ENCODE results near the gene RAB41. TPM values are rescaled to one million over a fixed set of nuclear protein-coding genes. Genes with fewer than 3 reads are reported as not detected.

The RAB41 gene
- total RNA-seq, 1 experiment from 2014 or later, result not detected

DNA sequence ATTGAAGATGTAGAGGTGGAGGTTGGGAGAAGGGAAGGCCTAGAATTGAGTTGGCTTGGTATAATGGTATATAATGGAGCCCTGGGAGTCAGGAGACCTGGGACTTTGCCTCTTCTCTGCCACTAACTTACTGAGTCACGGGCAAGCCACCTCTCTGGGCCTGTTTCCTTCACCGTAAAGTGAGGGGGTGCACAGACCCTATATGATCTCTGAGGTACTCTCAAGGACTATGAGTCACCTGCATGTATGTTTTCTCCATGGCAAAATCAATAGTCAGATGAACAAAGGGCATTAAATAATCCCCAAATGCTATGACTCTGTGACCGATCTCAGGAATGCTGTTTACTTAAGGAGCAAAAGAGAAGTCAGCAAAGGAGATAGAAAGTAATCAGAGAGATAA is 27.1 kb upstream of the RAB41 start:
- no peak overlapping the region for H2BK12ac ChIP-seq (ENCODE audit: insufficient read length, low read depth, low read length)
- no peak overlapping the region for H2AK5ac ChIP-seq (ENCODE audit: insufficient read length, low read length)
- H4K8ac ChIP-seq (replicated peaks; ENCODE audit: insufficient read length, low read depth, low read length), result no peak overlapping the region
- H3K9ac ChIP-seq (ENCODE audit: extremely low read depth, insufficient read length, low read length), result no peak overlapping the region
- H3K4me2 ChIP-seq (ENCODE audit: insufficient read depth, insufficient read length, low read length), result no peak overlapping the region
- H3K4ac ChIP-seq (ENCODE audit: low read depth, low read length), result no peak overlapping the region
- H3K14ac ChIP-seq (ENCODE audit: insufficient read depth, low read length), result no peak overlapping the region
- H2BK15ac ChIP-seq (ENCODE audit: low read depth, low read length), result no peak overlapping the region
- H3K27ac ChIP-seq (ENCODE audit: insufficient read length, low read depth, low read length), result no peak overlapping the region
- no peak overlapping the region for H4K5ac ChIP-seq (ENCODE audit: insufficient read length, low read depth, low read length)
- no peak overlapping the region for H3K4me3 Mint-ChIP-seq
- no peaks in the 10 kb centered on the region for H3K79me2 ChIP-seq (ENCODE audit: insufficient read depth, low read length)
- H3K56ac ChIP-seq (ENCODE audit: insufficient read length, low read depth, low read length), result no peak overlapping the region
- no peak overlapping the region for H3K23ac ChIP-seq (ENCODE audit: insufficient read length, low read depth, low read length)
- no peak overlapping the region for H3T11ph ChIP-seq (ENCODE audit: low read length)
- no peak for DNase-seq
- no peaks in the 10 kb centered on the region for H3K27me3 ChIP-seq (ENCODE audit: insufficient read depth, low read length)
- H3K79me1 ChIP-seq (ENCODE audit: insufficient read depth, low read depth, low read length, poor library complexity, severe bottlenecking), result no peaks in the 10 kb centered on the region
- WGBS (ENCODE audit: extremely low coverage, insufficient read length, low lambda C conversion rate), result no CpG with 5 or more reads among the region's 3 CpGs
- peaks cover 0 to 5% (median 4%) of the 10 kb centered on the region in 3 experiments; a peak in 3 of 7 replicates for H3K36me3 Mint-ChIP-seq (ENCODE audit: insufficient read depth in 1 of 3, low read depth in 3 of 3)
- no peak overlapping the region for H2BK120ac ChIP-seq (ENCODE audit: low read depth, low read length, poor library complexity, severe bottlenecking)
- H2AFZ ChIP-seq (ENCODE audit: low read length), result no peak overlapping the region
- H2BK20ac ChIP-seq (ENCODE audit: low read depth, low read length, poor library complexity, severe bottlenecking), result no peak overlapping the region
- no peak overlapping the region for H3K27ac Mint-ChIP-seq
- no peaks in the 10 kb centered on the region for H3K23me2 ChIP-seq (ENCODE audit: insufficient read length, low read depth, low read length, poor library complexity, severe bottlenecking)
- no peak overlapping the region for H3K18ac ChIP-seq (ENCODE audit: insufficient read length, low read depth, low read length)
- peaks cover 73 to 82% of the 10 kb centered on the region in 2 experiments for H3K9me3 Mint-ChIP-seq
- no peak overlapping the region for H2BK5ac ChIP-seq (ENCODE audit: insufficient read length, low read length)
- no peaks in the 10 kb centered on the region for H3K4me1 ChIP-seq (ENCODE audit: insufficient read depth, low read length)
- TF ChIP-seq, protein P1, sequence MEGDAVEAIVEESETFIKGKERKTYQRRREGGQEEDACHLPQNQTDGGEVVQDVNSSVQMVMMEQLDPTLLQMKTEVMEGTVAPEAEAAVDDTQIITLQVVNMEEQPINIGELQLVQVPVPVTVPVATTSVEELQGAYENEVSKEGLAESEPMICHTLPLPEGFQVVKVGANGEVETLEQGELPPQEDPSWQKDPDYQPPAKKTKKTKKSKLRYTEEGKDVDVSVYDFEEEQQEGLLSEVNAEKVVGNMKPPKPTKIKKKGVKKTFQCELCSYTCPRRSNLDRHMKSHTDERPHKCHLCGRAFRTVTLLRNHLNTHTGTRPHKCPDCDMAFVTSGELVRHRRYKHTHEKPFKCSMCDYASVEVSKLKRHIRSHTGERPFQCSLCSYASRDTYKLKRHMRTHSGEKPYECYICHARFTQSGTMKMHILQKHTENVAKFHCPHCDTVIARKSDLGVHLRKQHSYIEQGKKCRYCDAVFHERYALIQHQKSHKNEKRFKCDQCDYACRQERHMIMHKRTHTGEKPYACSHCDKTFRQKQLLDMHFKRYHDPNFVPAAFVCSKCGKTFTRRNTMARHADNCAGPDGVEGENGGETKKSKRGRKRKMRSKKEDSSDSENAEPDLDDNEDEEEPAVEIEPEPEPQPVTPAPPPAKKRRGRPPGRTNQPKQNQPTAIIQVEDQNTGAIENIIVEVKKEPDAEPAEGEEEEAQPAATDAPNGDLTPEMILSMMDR (conservative IDR thresholded peaks at IDR 0.05), result no peak
- peaks cover 46% of the 10 kb centered on the region for H3K9me3 ChIP-seq (ENCODE audit: control insufficient read depth, low read depth, low read length)
- H4K91ac ChIP-seq (ENCODE audit: insufficient read length, low read depth, low read length), result no peak overlapping the region
- H4K20me1 ChIP-seq (ENCODE audit: control insufficient read depth, insufficient read depth, insufficient read length), result no peaks in the 10 kb centered on the region
- no peaks in the 10 kb centered on the region for H3K27me3 Mint-ChIP-seq (ENCODE audit: low read depth)
- peaks cover 10% of the 10 kb centered on the region in 2 experiments for H3K4me1 Mint-ChIP-seq
